ENCODE data around the gene MYO7A. TPM values are rescaled to one million over a fixed set of nuclear protein-coding genes. Genes with fewer than 3 reads are reported as not detected.

Gene MYO7A
- total and polyA plus RNA-seq, 2 experiments from 2014 or later = 9.8 to 10.1 TPM

- no peaks in the 10 kb centered on the region for H3K9me3 ChIP-seq (ENCODE audit: low read depth)
- WGBS (ENCODE audit: low lambda C conversion rate, missing lambda C conversion rate) = 65% methylated on average over 5 of the region's 5 CpGs
Measured at GRCh38 chr11:77170107-77170506, 42.1 kb downstream of the MYO7A start.

GRCh38 chr11:77171254-77171653 lies 43.2 kb downstream of the MYO7A start:
- no peak overlapping the region for H3K4me3 ChIP-seq
- H3K27me3 ChIP-seq = no peaks in the 10 kb centered on the region
- no peaks in the 10 kb centered on the region for H3K79me2 ChIP-seq
- H4K20me1 ChIP-seq (ENCODE audit: insufficient read depth, poor library complexity, severe bottlenecking) = no peaks in the 10 kb centered on the region
- no peak overlapping the region for H3K27ac ChIP-seq
- H3K4me2 ChIP-seq = no peak overlapping the region
- no peak overlapping the region for H2AFZ ChIP-seq
- no peaks in the 10 kb centered on the region for H3K36me3 ChIP-seq (replicated peaks; ENCODE audit: insufficient read depth, low read depth)
- no peak for DNase-seq (ENCODE audit: low spot score)
- no peaks in the 10 kb centered on the region for H3K9me2 ChIP-seq (replicated peaks; ENCODE audit: insufficient read depth)
- peaks cover 12% of the 10 kb centered on the region for H3K4me1 ChIP-seq (ENCODE audit: insufficient read depth)
- H3K9me3 ChIP-seq (ENCODE audit: low read depth) = no peaks in the 10 kb centered on the region
- TF ChIP-seq CTCF (IDR thresholded peaks at IDR 0.05; ENCODE audit: poor library complexity) (no peak), EZH2phosphoT487 (IDR thresholded peaks at IDR 0.05; ENCODE audit: low read depth, severe bottlenecking, unreplicated experiment) (no peak), EZH2 (IDR thresholded peaks at IDR 0.05; ENCODE audit: borderline replicate concordance) (no peak)
- 98% methylated on average over 8 of the region's 8 CpGs for WGBS (ENCODE audit: low lambda C conversion rate, missing lambda C conversion rate)

More at GRCh38 chr11:77170107-77170506, 42.1 kb downstream of the MYO7A start:
- H3K79me2 ChIP-seq = no peaks in the 10 kb centered on the region
- no peak for TF ChIP-seq CTCF (IDR thresholded peaks at IDR 0.05; ENCODE audit: poor library complexity)
- no peak for TF ChIP-seq EZH2 (IDR thresholded peaks at IDR 0.05; ENCODE audit: borderline replicate concordance)
- no peak for TF ChIP-seq EZH2phosphoT487 (IDR thresholded peaks at IDR 0.05; ENCODE audit: low read depth, severe bottlenecking, unreplicated experiment)
- H3K4me2 ChIP-seq = no peak overlapping the region
- no peaks in the 10 kb centered on the region for H4K20me1 ChIP-seq (ENCODE audit: insufficient read depth, poor library complexity, severe bottlenecking)
- peaks cover 12% of the 10 kb centered on the region for H3K4me1 ChIP-seq (ENCODE audit: insufficient read depth)
- no peaks in the 10 kb centered on the region for H3K27me3 ChIP-seq
- H3K4me3 ChIP-seq = no peak overlapping the region
- no peak overlapping the region for H2AFZ ChIP-seq
- no peaks in the 10 kb centered on the region for H3K36me3 ChIP-seq (replicated peaks; ENCODE audit: insufficient read depth, low read depth)
- no peak overlapping the region for H3K27ac ChIP-seq
- DNase-seq (ENCODE audit: low spot score) = no peak
- H3K9me2 ChIP-seq (replicated peaks; ENCODE audit: insufficient read depth) = no peaks in the 10 kb centered on the region

GRCh38 chr11:77171885-77172665 lies 44.0 kb downstream of the MYO7A start:
- H3K4me2 ChIP-seq = no peak overlapping the region
- H3K4me3 ChIP-seq = no peak overlapping the region
- no peaks in the 10 kb centered on the region for H4K20me1 ChIP-seq (ENCODE audit: insufficient read depth, poor library complexity, severe bottlenecking)
- TF ChIP-seq EZH2phosphoT487 (IDR thresholded peaks at IDR 0.05; ENCODE audit: low read depth, severe bottlenecking, unreplicated experiment) (no peak), EZH2 (IDR thresholded peaks at IDR 0.05; ENCODE audit: borderline replicate concordance) (no peak), CTCF (IDR thresholded peaks at IDR 0.05; ENCODE audit: poor library complexity) (no peak)
- no peak overlapping the region for H2AFZ ChIP-seq
- H3K36me3 ChIP-seq (replicated peaks; ENCODE audit: insufficient read depth, low read depth) = no peaks in the 10 kb centered on the region
- no peaks in the 10 kb centered on the region for H3K27me3 ChIP-seq
- no peak overlapping the region for H3K27ac ChIP-seq
- peaks cover 12% of the 10 kb centered on the region for H3K4me1 ChIP-seq (ENCODE audit: insufficient read depth)
- no peaks in the 10 kb centered on the region for H3K9me3 ChIP-seq (ENCODE audit: low read depth)
- H3K79me2 ChIP-seq = no peaks in the 10 kb centered on the region
- DNase-seq (ENCODE audit: low spot score) = peak; percentile 54
- no peaks in the 10 kb centered on the region for H3K9me2 ChIP-seq (replicated peaks; ENCODE audit: insufficient read depth)
- WGBS (ENCODE audit: low lambda C conversion rate, missing lambda C conversion rate) = 50% methylated on average over 17 of the region's 20 CpGs

All from hepatocyte (in vitro differentiated cells).